BLaER1 (cell line): ENCODE measurements around the gene EPDR1.

Experiments
- H3K27ac ChIP-seq: shearing (Covaris generic); formaldehyde crosslinking; 2 replicates; pipeline ENCODE4 v1.8.1; 2022
- H3K27me3 ChIP-seq: shearing (Covaris generic); formaldehyde crosslinking; 2 replicates; pipeline ENCODE4 v1.8.1; 2022
- H3K36me3 ChIP-seq: shearing (Covaris generic); formaldehyde crosslinking; 2 replicates; pipeline ENCODE4 v1.8.1; 2022
- H3K4me1 ChIP-seq: shearing (Covaris generic); formaldehyde crosslinking; 2 replicates; pipeline ENCODE4 v1.8.1; 2022
- H3K4me2 ChIP-seq: shearing (Covaris generic); formaldehyde crosslinking; 2 replicates; pipeline ENCODE4 v1.8.1; 2022
- H3K4me3 ChIP-seq: shearing (Covaris generic); formaldehyde crosslinking; 2 replicates; pipeline ENCODE4 v1.8.1; 2022
- H3K9ac ChIP-seq: shearing (Covaris generic); formaldehyde crosslinking; 2 replicates; pipeline ENCODE4 v1.8.1; 2022
- H3K9me3 ChIP-seq: shearing (Covaris generic); formaldehyde crosslinking; 2 replicates; pipeline ENCODE4 v1.8.1; 2022
- H4K20me1 ChIP-seq: shearing (Covaris generic); formaldehyde crosslinking; 2 replicates; pipeline ENCODE4 v1.8.1; 2022
- Cebpa-rat ChIP-seq: shearing (Covaris generic); IDR thresholded peaks from 2 replicates; pipeline ENCODE4 v1.8.1; 2022

EPDR1 gene

DNA sequence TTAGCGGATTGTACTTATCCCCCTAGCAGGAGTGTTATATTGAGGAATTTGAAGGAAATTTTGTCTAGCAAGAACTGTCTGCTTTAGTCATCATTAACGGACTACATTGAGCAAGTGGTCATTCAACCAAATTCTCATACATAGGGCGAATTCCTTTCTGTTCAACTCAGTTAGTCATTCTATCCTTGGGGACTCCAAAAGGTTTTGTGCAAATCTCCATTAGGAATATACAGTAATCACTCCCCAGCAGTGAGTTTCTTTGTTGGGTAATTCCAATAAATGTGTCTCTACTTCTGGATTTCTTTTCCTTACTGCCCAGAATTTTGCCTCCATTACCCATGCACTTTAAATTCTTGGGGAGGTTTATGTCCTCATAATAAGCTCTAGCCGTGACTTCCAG is 51.1 kb downstream of the EPDR1 start:
- Histone ChIP-seq H3K9me3 (no peaks in the 10 kb centered on the region), H3K4me1 (no peaks in the 10 kb centered on the region), H3K9ac (no peak overlapping the region), H3K27ac (no peak overlapping the region), H3K36me3 (no peaks in the 10 kb centered on the region), H3K4me2 (no peak overlapping the region), H4K20me1 (no peaks in the 10 kb centered on the region), H3K27me3 (no peaks in the 10 kb centered on the region), H3K4me3 (no peak overlapping the region)
- no peak for TF ChIP-seq Cebpa-rat

DNA sequence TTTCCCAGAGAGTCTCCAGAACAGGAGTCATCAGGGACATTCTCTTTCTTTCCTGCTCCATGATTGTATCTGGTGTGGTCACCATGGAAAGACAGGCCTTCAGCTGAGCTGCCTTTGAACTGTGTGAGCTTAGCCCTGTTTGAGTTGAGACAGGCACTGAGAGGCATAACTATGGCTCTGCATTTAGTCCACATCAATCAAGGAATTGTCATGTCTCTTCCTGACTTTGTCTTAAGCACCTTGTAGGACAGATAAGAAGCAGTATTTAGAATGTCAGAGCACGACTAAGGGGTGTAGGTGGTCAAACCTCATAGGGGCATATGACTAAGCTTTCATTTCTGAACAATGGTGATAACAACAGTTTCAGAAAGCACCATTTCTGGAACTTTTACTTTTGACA is 53.5 kb downstream of the EPDR1 start:
- Histone ChIP-seq H3K4me2 (no peak overlapping the region), H3K4me3 (no peak overlapping the region), H3K9me3 (no peaks in the 10 kb centered on the region), H3K9ac (no peak overlapping the region), H3K4me1 (no peaks in the 10 kb centered on the region), H3K27me3 (no peaks in the 10 kb centered on the region), H3K27ac (no peak overlapping the region), H3K36me3 (no peaks in the 10 kb centered on the region), H4K20me1 (no peaks in the 10 kb centered on the region)
- TF ChIP-seq Cebpa-rat: no peak

DNA sequence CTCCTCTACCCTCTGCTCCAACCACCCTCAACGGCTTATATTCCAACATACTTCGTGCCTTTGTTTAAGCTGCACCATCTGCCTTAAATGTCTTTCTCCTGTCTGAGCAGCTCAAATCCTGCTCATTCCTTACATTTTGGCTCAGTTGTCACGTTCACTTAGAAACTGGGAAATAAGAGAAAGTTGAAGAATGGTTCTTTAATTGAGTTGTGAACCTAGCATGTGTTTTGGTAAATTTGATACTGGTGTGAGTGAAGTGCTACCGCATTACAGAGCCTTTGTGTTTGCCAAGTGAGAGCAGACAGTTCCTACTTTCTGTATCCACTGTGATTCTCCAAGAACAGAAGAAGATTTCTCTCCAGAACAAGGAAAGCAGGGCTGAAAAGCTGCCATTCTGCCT is 54.3 kb downstream of the EPDR1 start:
- Histone ChIP-seq H3K27ac (no peak overlapping the region), H3K4me2 (no peak overlapping the region), H4K20me1 (no peaks in the 10 kb centered on the region)

DNA sequence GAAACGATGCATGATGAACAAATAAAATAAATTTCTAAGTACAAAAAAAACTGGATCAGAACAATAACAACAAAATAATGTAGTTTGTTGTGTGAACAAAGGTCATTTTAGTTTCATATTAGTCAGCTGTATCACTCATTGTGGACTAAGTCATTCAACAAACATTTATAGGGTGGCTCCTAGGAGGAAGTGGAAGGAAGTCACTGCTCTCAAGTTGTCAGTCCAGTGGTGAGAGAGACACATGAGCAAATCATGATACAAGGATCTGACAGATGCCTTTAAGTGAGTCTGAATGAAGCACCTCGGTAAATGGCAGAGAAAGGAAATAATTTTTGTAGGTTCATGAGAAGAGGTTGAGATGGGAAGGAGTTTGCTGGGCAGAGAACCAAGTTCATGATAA is 56.8 kb downstream of the EPDR1 start:
- Histone ChIP-seq H3K4me1 (no peaks in the 10 kb centered on the region), H3K4me3 (no peak overlapping the region), H3K4me2 (no peak overlapping the region), H3K9ac (no peak overlapping the region), H3K9me3 (no peaks in the 10 kb centered on the region), H3K27me3 (no peaks in the 10 kb centered on the region), H3K36me3 (no peaks in the 10 kb centered on the region), H3K27ac (no peak overlapping the region), H4K20me1 (no peaks in the 10 kb centered on the region)
- no peak for TF ChIP-seq Cebpa-rat

More for the DNA sequence above, 54.3 kb downstream of the EPDR1 start:
- H3K36me3 ChIP-seq: no peaks in the 10 kb centered on the region
- H3K27me3 ChIP-seq: no peaks in the 10 kb centered on the region
- H3K9me3 ChIP-seq: no peaks in the 10 kb centered on the region
- no peak for TF ChIP-seq Cebpa-rat
- no peak overlapping the region for H3K4me3 ChIP-seq
- H3K9ac ChIP-seq: no peak overlapping the region
- H3K4me1 ChIP-seq: no peaks in the 10 kb centered on the region

DNA sequence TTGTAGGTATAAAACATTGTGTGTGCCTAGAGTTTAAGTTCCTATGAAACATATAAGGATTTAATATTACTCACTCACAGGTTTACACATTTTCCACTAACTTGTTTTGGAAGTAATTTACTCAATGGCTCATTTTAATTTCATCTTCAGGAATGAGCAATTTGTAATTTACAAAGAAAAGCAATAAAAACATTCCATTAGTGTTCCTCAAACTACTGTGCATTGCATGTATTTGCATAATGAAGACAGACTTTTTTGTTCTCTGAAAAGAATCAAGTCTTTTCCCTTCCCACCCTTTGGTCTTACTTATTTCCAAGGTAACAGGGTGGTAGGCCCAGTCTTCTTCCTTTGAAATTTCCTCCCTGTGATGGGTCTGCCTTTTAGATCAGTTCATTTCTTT is 61.2 kb downstream of the EPDR1 start:
- no peak overlapping the region for H3K9ac ChIP-seq
- no peaks in the 10 kb centered on the region for H4K20me1 ChIP-seq
- no peak overlapping the region for H3K27ac ChIP-seq
- no peak overlapping the region for H3K4me2 ChIP-seq
- H3K27me3 ChIP-seq: no peaks in the 10 kb centered on the region
- no peaks in the 10 kb centered on the region for H3K9me3 ChIP-seq
- H3K4me3 ChIP-seq: no peak overlapping the region
- no peak for TF ChIP-seq Cebpa-rat
- H3K4me1 ChIP-seq: no peaks in the 10 kb centered on the region
- H3K36me3 ChIP-seq: no peaks in the 10 kb centered on the region

DNA sequence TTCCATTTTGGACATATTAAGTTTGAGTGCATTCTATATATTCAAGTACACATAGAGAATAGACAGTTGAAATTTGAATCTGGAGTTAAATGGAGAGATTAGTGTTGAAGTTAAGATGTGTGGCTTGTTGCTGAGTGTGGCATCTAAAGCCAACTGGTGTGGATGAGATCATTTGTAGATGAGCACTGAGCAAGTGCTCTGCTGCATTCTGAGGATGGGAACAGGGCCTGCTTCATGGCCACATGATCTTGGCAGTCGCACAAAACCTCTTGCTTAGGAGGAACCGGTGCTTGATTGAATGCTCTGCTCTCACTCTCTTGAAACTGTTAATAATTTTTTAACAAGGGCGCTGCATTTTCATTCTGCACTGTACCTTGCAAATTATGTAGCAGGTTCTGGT is 62.0 kb downstream of the EPDR1 start:
- no peaks in the 10 kb centered on the region for H3K4me1 ChIP-seq
- H3K4me3 ChIP-seq: no peak overlapping the region
- H3K27ac ChIP-seq: no peak overlapping the region
- H3K27me3 ChIP-seq: no peaks in the 10 kb centered on the region
- H4K20me1 ChIP-seq: no peaks in the 10 kb centered on the region
- TF ChIP-seq Cebpa-rat: no peak
- no peaks in the 10 kb centered on the region for H3K36me3 ChIP-seq
- H3K4me2 ChIP-seq: no peak overlapping the region
- no peaks in the 10 kb centered on the region for H3K9me3 ChIP-seq
- no peak overlapping the region for H3K9ac ChIP-seq

DNA sequence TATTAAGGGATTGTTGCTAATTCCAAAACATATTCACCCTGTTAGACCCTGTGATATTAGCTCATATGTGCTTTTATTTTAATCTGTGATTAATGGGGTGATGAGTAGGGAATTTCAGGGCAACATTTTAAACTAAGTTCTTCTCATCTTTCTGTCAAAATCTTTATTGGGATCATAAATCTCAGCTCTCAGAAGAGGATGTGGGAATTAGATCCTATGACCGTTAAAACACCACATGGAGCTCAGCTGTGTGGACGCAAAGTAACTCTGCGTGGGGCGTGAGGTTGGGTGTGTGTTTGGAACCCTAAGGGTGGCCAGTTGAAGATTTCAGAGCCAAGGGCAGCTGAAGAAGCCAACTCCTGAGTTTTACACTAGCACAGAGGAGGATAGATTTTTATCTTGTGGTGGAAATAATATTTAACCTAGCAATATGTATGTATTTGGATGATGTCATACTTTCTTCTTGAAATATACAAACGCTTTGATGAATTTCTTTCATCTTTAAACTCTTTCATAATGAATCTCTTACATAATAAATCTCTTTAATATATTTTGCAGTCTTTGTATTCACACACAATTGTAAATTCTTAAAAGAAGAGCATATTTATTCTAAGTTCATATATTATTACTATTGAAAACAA is 64.4 kb downstream of the EPDR1 start:
- H3K4me1 ChIP-seq: no peaks in the 10 kb centered on the region
- no peak overlapping the region for H3K4me2 ChIP-seq
- H4K20me1 ChIP-seq: no peaks in the 10 kb centered on the region
- H3K9me3 ChIP-seq: no peaks in the 10 kb centered on the region
- H3K36me3 ChIP-seq: no peaks in the 10 kb centered on the region
- H3K9ac ChIP-seq: no peak overlapping the region
- H3K4me3 ChIP-seq: no peak overlapping the region
- no peak overlapping the region for H3K27ac ChIP-seq
- no peaks in the 10 kb centered on the region for H3K27me3 ChIP-seq
- TF ChIP-seq Cebpa-rat: no peak

DNA sequence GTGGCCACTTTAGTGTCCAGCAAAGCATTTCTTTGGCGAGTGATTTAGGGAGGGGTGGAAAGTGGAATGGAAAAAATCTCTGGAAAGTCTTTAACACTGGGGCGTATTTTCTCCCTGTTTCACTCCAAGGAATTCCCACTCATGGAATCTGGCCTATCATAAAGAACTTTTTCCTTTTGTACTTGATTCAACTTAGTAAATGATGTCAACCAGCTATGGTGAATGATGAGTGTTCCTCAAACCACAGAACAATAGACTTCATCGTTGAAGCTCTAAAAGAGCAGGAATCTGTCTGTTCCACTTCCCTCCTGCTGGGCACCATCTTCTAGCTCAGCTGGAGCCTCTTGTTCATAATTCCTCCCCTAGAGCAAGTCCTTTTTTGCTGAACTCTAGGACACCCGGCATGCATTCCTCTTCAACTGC is 66.5 kb downstream of the EPDR1 start:
- no peak overlapping the region for H3K4me3 ChIP-seq
- no peak overlapping the region for H3K4me2 ChIP-seq
- no peaks in the 10 kb centered on the region for H3K36me3 ChIP-seq
- H3K27me3 ChIP-seq: no peaks in the 10 kb centered on the region
- no peaks in the 10 kb centered on the region for H3K4me1 ChIP-seq
- no peaks in the 10 kb centered on the region for H3K9me3 ChIP-seq
- no peak overlapping the region for H3K9ac ChIP-seq
- TF ChIP-seq Cebpa-rat: no peak
- no peak overlapping the region for H3K27ac ChIP-seq
- no peaks in the 10 kb centered on the region for H4K20me1 ChIP-seq

DNA sequence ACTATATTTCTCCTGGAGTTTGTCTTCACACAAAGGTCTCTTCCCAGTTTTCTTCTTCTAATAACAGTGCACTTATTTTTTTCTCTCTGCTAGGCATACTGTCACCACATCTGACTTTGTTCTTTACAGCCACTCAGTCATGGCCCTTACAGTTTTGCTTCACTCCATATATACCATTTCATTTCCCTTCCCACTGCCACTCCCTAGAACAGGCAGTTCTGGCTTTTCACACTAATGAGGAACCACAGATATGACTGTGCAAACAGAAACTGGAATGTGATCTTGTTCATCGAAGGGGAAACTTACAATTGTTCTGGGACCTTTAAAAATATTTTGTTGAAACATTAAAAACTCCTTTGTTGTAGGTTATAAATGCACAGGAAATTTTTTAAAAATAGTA is 67.3 kb downstream of the EPDR1 start:
- H3K36me3 ChIP-seq: no peaks in the 10 kb centered on the region
- no peak overlapping the region for H3K27ac ChIP-seq
- no peak overlapping the region for H3K4me2 ChIP-seq
- no peak overlapping the region for H3K9ac ChIP-seq
- TF ChIP-seq Cebpa-rat: no peak
- H3K4me1 ChIP-seq: no peaks in the 10 kb centered on the region
- H3K9me3 ChIP-seq: no peaks in the 10 kb centered on the region
- H3K27me3 ChIP-seq: no peaks in the 10 kb centered on the region
- H4K20me1 ChIP-seq: no peaks in the 10 kb centered on the region
- H3K4me3 ChIP-seq: no peak overlapping the region

DNA sequence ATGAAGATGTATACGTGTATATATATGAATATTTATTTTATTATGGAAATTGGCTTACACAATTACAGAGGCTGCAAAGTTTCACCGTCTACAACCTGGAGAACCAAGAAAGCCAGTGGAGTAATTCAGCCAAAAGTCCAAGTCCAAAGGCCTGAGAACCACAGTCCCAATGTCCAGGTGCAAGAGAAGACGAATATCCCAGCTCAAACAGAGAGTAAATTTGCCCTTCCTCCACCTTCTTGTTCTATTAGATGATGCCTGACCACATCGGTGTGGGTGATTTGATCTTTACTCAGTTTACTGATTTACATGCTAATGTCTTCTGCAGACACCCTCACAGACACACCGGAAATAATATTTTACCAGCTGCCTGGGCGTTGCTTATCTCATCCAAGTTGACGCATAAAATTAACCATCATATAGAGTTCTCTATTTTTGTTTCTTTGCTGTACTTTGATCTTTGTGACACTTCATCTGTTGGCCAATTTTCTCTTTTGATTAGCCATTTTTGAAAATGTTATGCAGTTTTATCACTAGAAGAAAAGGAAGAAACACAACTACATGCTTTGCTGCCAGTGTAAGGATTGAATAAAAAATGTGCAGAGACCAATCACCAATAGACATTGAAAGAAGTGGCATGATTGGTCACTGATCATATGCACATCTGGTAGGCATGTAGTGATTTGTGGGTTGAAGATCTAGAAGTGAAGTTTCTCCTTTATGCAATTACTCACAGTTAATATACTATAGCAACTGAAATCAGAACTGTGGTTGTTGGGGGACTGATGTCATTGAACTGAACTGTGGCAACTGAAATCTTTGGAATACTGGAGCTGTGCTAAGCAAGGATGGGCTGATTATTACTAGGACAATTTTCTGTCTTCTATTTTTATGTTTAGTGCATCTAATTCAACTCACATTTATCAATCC is 68.5 kb downstream of the EPDR1 start:
- Histone ChIP-seq H3K36me3 (no peaks in the 10 kb centered on the region), H3K4me2 (no peak overlapping the region), H3K4me1 (no peaks in the 10 kb centered on the region), H3K4me3 (no peak overlapping the region), H3K9ac (no peak overlapping the region), H3K27me3 (no peaks in the 10 kb centered on the region), H3K27ac (no peak overlapping the region), H4K20me1 (no peaks in the 10 kb centered on the region), H3K9me3 (peaks cover 5% of the 10 kb centered on the region; the same call in 1 of the 2 replicates)
- TF ChIP-seq Cebpa-rat: no peak
